TTC549 (cell line): ENCODE measurements around the gene LATS2.
"Not testable (repeated sequence)": the region's sequence is repeated elsewhere in the genome, so short reads cannot be mapped to it uniquely, and the experiment has no call there.

Experiments
- FAIRE-seq: peaks from 2 replicates; lab custom pipeline; 2012; peaks lifted over from hg19 to GRCh38; lab: Jason Lieb, UNC

The LATS2 gene

GRCh38 chr13:20960663-20961309, 100.6 kb downstream of the LATS2 start:
- FAIRE-seq, result no peak

- not testable (repeated sequence) for FAIRE-seq
These were observed 104.3 kb downstream of the LATS2 start for GRCh38 chr13:20957049-20957620.

- no peak for FAIRE-seq
These were observed 105.9 kb downstream of the LATS2 start for GRCh38 chr13:20955496-20955895.

GRCh38 chr13:20953245-20953931, 108.0 kb downstream of the LATS2 start:
- no peak for FAIRE-seq

- no peak for FAIRE-seq
These were observed 108.5 kb downstream of the LATS2 start for GRCh38 chr13:20952838-20953237.

GRCh38 chr13:20948001-20948400, 113.4 kb downstream of the LATS2 start:
- not testable (repeated sequence) for FAIRE-seq

- no peak for FAIRE-seq
These were observed 115.4 kb downstream of the LATS2 start for GRCh38 chr13:20945952-20946383.

- FAIRE-seq, result no peak
These were observed 118.3 kb downstream of the LATS2 start for GRCh38 chr13:20942938-20943559.

- not testable (repeated sequence) for FAIRE-seq
These were observed 120.9 kb downstream of the LATS2 start for GRCh38 chr13:20940511-20940910.

- no peak for FAIRE-seq
These were observed 121.3 kb downstream of the LATS2 start for GRCh38 chr13:20940083-20940482.

GRCh38 chr13:20939662-20940061, 121.7 kb downstream of the LATS2 start:
- FAIRE-seq, result no peak

- no peak for FAIRE-seq
These were observed 123.1 kb downstream of the LATS2 start for GRCh38 chr13:20938302-20938701.

GRCh38 chr13:20927596-20928257, 133.7 kb downstream of the LATS2 start:
- FAIRE-seq, result peak; percentile 97

GRCh38 chr13:20925395-20925790, 136.0 kb downstream of the LATS2 start:
- not testable (repeated sequence) for FAIRE-seq

- peak; percentile 92 for FAIRE-seq
These were observed 136.5 kb downstream of the LATS2 start for GRCh38 chr13:20924758-20925394.

- FAIRE-seq, result no peak
These were observed 138.1 kb downstream of the LATS2 start for GRCh38 chr13:20923272-20923671.
